NOMO-1 treated with dmso at 0.1 percent for 144 hours (cell line): Measurements from ENCODE around the gene FLRT1.

Source experiments
- DNase-seq: peaks from one replicate; lab custom pipeline; 2025; ENCODE audit not compliant: unreplicated experiment; lab: John Stamatoyannopoulos, UW

Gene FLRT1

DNA sequence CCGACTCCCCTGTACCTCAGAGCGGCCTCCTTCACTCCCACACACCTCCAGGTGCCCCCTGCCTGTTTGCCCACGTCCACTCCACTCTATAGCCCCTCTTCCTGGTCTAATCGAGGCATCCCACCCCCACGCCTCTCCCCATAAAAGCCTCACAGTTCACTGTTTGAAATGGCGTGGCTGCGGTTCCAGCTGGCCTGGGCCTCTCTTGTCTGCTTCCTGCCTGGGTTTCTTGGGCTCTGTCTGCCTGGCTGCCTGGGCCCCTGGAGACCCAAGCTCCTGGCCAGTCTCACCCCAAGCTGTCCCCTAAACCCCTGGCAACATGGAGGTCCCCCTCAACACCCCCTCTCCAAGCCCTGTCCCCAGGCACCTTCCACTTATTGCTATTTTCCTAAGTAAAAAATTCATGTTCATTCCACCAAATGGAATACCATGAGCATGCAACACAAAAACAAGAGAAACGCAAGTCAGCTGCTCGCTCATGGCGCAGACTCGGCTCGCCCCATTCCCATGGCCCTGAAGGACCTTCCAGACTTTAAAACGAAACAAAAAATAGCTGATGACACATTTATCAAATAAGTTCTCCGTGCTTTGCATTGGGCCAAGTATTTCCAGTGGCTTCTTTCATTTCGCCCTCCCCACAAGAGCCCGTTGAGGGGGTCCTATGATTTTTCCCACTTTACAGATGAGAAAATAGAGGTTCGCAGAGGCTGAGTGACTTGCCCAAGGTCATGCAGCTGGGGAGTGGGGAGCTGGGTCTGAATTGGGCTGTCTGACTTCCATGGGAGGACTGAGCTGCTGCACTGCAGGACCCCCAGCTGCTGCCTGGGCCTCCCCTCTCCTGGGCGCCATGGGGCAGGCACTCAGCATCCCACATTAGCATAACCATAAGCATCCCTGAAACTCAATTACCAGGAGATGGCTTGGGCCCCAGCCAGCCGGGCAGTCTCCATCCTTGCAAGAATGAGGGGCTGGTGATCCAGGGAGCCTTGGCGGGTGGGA lies 11.7 kb upstream of the FLRT1 start:
- no peak for DNase-seq

GRCh38 chr11:64025205-64025604 lies 10.5 kb upstream of the FLRT1 start:
- no peak for DNase-seq

DNA sequence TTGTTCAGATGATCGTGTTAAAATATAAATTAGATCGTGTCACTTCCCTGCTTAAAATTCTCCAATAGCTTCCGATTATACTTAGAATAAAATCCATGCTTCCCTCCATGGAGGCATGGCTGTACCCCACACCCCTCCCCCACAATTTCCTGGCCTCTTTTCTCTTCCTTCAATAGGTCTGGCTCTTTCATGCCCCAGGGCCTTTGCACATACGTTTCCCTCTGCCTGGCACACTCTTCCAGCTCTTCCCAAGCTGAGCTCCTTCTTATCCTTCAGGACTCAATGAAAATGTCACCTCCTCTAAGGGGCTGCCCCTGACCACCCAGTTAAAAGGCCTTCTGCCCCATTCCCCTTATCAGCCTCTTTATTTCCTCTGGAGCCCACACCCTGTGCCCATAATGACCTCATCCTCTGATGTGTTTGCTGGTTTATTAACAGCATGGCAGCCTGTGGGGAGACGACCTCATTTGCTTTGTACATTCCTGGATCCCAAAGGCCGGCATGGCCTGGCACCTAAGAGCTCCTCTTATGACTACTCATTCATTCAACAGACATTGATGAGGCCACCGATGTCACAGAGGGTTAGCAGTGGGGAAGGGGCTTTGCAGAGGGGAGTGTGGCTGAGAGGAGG lies 9.0 kb upstream of the FLRT1 start:
- DNase-seq = no peak

DNA sequence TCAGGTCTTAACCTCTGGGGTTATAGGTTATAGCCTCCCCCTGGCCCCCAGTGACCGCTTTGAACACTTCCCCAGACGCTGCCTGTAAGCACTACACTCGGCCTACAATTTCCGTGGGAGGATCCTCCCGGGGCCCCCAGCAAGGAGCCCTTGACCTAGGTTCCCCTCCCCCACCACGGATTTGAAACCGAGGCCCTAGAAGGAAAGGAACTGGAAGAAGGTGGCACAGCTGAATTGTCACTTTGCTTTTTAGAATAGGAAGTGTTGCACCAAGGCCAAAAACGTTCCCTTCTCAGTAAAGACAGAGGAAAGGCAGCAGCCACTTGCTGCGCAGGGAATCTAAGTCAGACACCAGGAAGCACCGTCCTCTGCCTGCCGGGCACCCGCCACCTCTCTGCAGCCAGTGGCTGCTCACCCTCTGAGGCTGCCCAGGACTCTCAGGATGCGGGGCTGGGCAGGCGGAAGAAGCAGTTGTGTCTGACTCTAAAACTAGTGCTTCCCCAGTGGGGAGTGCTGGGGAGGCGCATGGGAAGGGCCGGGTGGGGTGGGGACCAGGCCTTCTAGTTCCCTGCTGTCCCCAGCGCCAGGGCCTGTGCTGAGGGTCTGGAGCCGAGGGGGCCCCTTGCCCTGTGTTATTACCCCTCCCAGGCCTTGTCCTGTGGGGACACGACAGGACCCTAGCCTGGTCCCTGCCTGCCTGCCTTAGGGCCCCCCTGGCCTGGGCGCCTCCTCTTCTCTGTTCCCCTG lies 7.9 kb upstream of the FLRT1 start:
- DNase-seq = peak; percentile 77

GRCh38 chr11:64028398-64029115 lies 7.2 kb upstream of the FLRT1 start:
- peak; percentile 42 for DNase-seq

DNA sequence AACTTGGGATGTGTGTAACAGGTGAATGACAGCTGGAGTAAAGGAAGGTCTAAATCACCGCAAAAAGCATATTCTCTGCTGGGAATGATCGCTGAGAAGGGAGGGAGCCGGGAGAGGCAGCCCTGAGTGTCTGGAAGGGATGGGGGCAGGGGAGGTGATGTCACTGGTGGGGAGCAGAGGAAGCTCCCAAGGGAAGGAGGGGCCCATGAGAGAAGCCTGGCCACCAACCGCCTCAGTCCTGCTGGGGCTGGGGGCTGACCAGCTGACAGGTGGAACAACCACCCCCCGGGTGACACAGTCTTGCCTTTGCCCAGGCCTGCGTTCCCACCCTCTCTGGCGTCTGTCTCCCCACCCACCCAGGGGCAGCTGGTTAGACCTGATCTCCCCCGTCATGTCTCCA lies 6.0 kb upstream of the FLRT1 start:
- no peak for DNase-seq

DNA sequence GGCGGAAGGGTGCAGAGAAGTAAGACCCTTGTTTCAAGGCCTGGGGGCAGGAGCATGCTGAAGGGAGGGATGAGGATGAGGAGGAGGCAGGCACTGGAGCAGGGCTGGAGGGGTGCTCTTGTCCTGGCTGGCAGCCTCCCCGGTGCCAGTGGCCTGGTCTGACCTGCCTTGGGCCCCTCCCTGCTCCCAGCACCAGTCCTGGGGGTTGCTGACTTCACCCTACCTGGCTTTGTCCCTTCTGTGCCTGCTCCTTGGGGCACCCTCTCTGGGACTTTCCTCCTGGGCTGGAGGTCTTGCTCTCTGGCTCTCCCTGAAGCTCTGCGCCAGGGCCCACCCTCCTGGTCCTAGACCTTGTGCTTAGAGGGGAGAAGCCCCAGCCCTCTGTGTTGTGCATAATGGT lies 4.7 kb upstream of the FLRT1 start:
- DNase-seq = no peak

DNA sequence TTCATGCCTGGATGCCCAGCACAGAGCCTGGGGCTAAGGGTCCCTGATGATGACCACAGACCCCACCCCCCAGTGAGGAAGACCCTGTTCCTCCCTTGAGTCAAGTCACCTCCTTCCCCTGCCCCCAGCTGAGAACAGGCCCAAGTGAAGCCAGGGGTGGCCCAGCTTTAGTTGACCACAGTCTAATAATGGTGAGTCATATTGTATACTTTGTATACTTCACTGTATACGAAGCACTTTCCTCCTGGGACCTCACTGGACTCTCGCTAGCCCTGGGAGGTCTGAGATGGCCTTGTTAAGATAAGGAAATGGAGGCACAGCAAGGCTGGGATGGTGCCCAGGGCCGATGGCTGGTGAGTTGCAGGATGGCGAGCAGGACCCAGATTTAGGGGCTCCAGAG lies 3.7 kb upstream of the FLRT1 start:
- no peak for DNase-seq

DNA sequence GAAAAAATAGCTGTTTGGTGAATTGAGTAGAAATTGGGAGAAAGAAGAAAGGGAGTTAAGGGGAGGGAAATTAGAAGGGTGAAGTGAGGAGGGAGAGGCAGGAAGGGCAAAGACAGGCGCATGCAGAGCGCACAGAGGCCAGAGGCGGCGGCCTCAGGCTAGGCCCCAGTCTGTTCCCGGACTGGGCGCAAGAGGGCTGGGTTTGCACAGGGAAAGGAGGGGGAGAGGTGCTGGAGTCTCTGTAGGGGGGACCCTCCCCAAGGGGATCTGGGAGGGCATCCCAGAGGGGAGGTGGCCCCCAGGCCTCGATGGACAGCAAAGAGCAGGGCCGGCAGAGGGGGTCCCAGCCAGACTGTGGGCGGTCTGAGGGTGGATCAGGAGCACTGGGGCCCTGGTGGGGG lies 1.3 kb upstream of the FLRT1 start:
- no peak for DNase-seq

DNA sequence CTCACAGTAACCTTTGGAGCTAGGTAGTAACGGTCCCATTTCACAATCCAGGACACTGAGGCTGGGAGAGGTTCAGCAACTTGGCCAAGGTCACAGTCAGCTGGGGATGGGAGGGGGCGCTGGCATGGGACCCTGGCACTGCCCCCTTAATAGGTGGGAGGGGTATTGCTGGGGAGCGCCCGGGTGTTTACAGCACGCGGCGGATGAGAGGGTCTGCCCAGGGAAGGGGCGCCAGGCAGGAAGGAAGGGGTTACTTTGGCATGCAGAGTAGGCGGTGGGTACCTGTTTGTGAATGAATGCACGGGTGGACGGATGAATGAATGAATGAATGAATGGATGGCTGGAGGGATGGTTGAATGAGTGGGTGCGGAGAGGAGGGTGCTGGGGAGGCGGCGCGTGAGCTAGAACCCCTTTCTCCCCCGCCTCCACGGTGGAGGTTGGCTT lies 628 bp upstream of the FLRT1 start:
- no peak for DNase-seq

DNA sequence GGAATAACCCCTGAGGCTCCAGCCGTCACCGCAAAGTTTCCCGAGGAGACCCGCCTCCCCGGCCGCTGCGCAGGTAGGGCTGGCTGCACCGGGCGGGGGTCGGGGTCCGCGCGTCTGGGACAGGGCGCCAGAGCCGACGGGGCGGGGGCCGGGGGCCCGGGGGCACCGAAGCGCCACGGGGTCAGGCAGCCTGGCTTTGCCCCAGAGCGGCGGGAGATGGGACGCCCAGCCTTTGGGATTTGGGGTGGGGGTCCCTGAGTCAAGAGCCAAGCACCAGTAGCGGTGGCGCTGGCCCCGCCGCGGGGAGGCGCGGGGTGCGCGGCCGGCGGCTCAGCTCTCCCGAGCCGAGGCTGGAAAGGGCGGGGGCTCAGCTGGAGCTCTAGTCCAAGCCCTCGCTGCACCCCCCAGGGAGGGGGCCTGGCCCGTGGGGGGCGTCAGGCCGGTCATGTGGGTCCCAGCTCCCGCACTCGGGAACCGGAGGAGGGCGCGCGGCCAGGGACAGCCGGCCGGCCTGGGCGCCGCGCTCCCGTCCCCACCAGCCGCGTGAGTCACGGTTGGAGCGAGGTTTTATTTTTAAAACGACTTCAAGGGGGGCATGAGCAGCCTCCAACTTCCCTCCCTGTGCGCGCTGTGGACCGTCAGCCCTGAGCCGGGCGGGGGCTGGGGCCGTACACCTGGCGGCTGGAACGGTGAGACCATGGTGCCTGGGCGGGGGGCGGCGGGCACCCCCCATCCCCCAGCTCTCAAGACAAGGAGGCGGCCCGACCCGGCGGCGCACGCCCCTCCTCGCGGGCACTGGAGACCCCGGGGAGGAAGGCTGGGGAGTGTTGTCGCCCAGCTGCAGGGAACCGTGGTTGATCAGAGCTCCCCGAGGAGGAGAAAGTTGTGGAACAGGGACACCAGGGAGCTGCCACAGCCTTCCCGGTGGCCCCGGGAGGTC lies 626 bp downstream of the FLRT1 start:
- DNase-seq = no peak

- no peak for DNase-seq
Measured at GRCh38 chr11:64037027-64037634, 1.4 kb downstream of the FLRT1 start.

GRCh38 chr11:64038500-64038899 lies 2.8 kb downstream of the FLRT1 start:
- DNase-seq = no peak

GRCh38 chr11:64039012-64039665 lies 3.4 kb downstream of the FLRT1 start:
- DNase-seq = no peak

GRCh38 chr11:64040684-64041322 lies 5.1 kb downstream of the FLRT1 start:
- no peak for DNase-seq

GRCh38 chr11:64041846-64042245 lies 6.1 kb downstream of the FLRT1 start:
- no peak for DNase-seq

GRCh38 chr11:64042301-64042700 lies 6.6 kb downstream of the FLRT1 start:
- no peak for DNase-seq

- no peak for DNase-seq
Measured at GRCh38 chr11:64043545-64043944, 7.8 kb downstream of the FLRT1 start.
